Raji (cell line): Measurements from ENCODE around the gene SERINC2.

Experiments used
- POLR2A ChIP-seq: IDR thresholded peaks from 2 replicates; pipeline ENCODE4 v1.6.1; 2011; ENCODE audit warnings: low read depth, low read length, control low read depth; ENCODE audit not compliant: insufficient read depth

The SERINC2 gene

DNA sequence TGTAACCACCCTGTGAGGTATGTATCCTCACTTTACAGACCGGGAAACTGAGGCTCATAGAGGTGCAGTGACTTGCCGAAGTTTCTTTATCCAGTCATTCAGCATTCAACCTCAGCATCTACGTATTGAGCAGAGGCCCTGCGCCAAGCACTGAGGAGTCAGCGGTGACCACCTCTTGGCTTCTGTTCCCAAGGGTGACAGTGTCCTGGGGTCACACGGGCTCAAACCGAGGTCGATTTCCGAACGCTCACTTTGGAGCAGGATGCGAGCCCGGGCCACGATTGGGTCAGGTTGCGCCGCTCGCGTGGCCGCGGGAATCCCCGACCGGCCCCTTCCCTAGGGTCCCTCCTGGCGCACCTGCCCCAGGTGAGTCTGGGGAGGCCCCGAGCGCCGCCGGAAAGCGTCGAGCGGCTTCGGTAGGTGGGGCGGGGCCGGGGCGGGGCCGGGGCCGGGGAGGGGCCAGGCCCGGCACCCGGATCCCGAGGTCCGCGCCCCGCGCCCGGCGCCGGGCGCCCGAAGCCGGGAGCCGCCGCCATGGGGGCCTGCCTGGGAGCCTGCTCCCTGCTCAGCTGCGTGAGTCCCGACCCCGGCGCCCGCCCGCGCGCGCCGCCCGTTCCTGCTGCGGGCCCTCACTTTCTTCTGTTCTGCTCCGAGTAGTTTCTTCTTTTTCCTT lies at the start of gene SERINC2:
SERINC2 (plus strand) TSS at position 482 of the 673 bp plus-strand sequence; CDS start at position 535, 53 bp downstream.
- no peak for TF ChIP-seq POLR2A

DNA sequence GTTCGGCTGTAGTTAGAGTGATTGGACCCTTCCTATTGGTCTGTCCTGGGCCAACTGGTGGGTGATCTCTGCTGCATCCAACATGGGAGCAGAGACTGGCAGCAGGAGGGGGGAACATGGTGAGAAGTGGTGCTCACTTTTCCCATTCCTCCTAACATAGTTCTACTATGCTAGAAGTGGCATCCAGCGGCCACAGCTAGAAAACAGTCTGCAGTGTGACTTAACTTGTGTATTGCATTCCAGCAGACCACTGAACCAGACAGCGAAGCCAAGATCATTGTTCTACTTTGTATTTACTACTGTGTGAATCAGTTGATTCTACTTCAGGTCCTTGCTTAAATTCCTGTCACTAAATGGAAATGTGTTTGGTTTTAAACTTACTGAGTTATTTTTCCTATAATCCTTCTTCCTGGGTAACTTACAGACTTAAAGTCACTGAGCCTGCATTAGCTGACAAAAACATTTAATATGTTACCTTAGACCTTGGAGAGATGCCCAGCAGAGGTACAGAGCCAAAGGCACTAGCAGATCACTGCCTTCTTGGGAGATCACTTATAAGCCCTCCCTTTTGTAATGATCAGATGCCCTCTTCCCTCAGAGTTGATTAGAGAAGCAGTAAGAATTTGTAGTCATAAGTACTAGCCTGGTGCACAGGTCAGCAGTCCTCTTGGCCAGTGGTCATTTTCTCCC lies 48.3 kb upstream of the SERINC2 start:
- no peak for TF ChIP-seq POLR2A

DNA sequence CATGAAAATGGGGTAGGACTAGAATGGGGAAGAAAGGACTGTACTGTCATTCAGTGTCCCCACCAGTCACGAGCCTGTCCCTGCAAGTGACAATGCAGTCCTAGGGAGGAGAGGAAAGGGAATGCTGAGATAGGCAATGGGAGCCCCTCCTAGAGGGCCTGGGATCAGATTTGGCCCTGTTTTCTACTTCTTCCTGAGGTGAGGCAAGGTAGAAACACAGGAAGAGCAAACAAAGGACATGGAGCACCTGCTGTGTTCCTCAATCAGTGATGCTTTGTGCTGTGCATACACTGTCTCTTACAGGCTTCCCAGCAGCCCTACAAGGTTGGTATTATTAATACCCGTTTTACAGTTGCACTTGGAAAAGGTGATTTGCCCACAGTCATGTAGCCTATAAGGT lies 46.2 kb upstream of the SERINC2 start:
- TF ChIP-seq POLR2A: no peak

DNA sequence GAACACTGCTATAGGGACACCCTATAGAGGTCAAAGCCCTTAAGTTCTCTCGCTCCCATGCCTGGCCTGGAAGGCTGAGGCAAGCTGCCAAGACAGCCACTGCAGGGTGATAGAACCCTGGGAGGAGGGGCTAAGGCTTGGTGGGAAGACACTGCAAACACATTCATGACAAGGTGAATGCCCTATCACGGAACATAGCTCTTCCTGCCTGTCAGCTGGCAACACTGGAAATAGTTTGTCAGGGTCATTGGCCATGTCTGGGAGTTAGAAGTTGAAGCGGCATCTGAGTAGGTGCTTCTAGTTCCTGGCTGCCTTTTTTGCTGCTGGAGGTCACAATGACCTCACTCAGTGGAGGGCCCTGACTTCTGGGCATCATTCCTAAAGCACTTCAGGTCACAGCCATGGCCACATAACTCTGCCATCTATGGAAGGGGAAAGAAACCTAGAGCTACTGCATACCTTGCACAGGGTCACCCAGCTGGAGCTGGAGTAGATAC lies 44.4 kb upstream of the SERINC2 start:
- no peak for TF ChIP-seq POLR2A

GRCh38 chr1:31370021-31370420 lies 43.0 kb upstream of the SERINC2 start:
- TF ChIP-seq POLR2A: no peak

- TF ChIP-seq POLR2A: no peak
Observed at GRCh38 chr1:31370565-31370964, 42.4 kb upstream of the SERINC2 start.

DNA sequence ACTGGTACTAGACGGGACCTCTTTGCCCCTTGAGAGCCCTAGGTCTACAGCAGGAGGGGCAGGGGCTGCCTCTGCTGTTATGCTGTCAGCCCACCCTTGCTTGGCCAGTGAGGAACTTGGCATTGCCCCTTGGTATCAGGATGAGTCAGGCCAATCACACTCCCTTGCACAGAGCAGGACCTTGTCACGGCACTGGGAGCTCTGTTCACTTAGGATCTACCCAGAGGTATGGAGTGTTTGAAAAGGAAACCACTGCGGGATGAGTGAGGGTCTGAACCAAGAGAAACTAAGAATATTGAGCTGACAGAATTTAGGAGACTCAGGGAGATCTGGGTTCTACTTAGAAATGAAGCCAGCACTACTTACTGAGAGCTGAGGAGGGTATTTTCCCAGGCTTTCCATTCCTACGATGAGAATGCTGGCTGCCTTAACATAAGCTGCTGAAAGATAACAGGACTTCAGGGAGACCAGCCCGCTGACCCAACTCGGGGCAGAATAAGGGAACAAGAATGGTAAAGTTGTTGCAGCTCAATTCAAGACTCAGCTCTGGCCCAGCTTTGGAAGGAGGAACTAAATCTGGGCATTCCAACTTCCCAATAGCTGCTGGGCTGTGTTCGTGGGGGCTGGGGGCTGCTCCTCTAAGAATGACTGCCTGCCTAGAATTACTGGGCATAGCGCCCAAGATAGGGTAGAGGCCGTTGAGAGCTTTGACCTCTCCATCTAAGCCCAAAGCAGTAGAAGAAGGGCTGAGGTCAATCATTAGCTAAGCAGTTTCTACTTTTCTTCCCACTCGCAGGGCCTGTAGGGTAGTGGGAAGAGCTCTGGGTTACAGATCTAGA lies 41.7 kb upstream of the SERINC2 start:
- no peak for TF ChIP-seq POLR2A

DNA sequence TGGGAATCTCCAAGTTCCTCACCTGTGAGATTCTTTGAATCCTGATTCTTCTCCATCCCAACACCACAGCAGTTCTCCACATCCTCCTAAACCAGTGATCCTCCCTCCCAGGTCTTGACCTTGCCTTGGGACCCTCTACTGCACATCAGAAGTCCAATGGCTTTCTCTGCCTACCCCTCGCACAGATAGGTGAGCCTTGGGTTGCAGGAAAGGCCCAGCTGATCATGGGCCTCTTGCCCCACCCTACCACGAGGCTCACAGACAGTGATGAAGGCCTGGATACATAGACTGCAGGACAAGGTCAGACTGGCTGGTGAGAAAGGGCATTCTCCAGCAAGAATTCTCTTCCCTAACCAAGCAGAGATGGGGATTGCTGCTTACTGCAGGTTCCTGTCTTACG lies 41.0 kb upstream of the SERINC2 start:
- no peak for TF ChIP-seq POLR2A

GRCh38 chr1:31372751-31373055 lies 40.3 kb upstream of the SERINC2 start:
- no peak for TF ChIP-seq POLR2A

GRCh38 chr1:31373056-31373896 lies 39.7 kb upstream of the SERINC2 start, which contains the start of gene FABP3:
FABP3 (minus strand) TSS chr1:31373076; CDS start chr1:31373014, 62 bp downstream.
- no peak for TF ChIP-seq POLR2A

- no peak for TF ChIP-seq POLR2A
Observed at GRCh38 chr1:31373897-31374486, 39.0 kb upstream of the SERINC2 start.

DNA sequence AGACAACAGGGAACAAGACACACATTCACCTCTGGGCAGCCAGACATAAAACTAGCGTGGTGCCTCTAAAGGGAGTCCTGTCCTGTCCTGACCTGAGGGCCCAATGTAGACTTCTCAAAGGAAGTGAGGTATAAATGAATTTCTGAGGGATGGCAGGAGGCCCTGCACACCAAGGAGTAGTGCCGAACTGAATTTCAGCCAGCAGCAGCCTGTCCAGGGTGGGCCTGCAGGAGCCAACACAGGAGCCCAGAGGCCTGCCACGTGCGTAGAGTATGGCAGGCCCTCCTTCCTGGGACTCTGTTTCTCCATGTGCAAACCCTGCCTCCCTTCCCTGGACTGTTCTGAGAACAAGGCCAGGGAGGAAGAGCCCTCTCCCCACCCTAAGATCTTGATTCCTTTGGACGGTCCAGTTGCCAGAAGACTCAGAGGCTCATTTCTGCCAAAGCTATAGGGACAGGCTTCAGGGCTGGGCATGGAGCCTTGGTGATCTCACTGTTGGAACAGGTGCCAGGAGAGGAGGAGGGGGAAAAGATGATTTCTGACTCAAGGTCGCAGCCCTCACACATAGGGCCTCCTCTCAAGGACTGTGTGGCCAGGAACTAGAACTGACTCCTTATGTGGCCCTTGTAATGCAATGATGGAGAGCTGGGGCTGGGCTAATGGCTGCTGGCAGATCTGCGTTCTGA lies 38.4 kb upstream of the SERINC2 start:
- TF ChIP-seq POLR2A: no peak

GRCh38 chr1:31376375-31377134 lies 36.5 kb upstream of the SERINC2 start:
- TF ChIP-seq POLR2A: no peak
